HG03378 (cell line): Measurements from ENCODE around the gene RPS6KA2.

Source experiments
- ATAC-seq: cut with Tn5 transposase; IDR thresholded peaks from one replicate; pipeline ENCODE4 v1.9.1; 2021; ENCODE audit warnings: mild to moderate bottlenecking, moderate library complexity; ENCODE audit not compliant: unreplicated experiment

Gene RPS6KA2

DNA sequence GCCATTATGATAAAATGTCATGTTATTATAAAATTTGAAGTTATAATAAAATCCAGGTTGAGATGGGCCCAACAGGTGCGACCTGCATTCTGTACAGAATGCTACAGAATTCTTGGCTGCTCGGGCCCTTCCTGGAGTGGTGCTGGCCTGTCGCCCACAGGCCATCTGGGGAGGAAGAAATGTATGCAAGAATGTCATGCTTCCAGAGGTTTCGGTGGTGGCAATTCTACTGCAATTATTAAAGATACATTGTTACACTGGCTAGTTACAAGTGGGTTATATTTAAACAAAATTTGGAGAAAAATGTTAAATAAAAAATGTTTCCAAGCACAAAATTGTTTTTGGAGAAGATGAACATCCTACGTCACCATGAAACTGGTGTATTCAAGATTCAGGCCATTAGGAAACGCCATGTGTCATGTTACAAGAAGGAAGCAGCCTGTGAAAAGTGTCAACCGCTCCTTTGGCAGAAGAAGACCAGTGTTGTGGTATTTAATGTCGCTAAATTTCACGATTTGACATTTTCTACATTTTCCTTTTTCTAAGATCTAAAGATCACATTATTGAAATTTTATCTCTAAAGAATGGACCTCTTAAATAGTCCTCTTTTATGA lies 47.7 kb downstream of the RPS6KA2 start:
- no peak for ATAC-seq

DNA sequence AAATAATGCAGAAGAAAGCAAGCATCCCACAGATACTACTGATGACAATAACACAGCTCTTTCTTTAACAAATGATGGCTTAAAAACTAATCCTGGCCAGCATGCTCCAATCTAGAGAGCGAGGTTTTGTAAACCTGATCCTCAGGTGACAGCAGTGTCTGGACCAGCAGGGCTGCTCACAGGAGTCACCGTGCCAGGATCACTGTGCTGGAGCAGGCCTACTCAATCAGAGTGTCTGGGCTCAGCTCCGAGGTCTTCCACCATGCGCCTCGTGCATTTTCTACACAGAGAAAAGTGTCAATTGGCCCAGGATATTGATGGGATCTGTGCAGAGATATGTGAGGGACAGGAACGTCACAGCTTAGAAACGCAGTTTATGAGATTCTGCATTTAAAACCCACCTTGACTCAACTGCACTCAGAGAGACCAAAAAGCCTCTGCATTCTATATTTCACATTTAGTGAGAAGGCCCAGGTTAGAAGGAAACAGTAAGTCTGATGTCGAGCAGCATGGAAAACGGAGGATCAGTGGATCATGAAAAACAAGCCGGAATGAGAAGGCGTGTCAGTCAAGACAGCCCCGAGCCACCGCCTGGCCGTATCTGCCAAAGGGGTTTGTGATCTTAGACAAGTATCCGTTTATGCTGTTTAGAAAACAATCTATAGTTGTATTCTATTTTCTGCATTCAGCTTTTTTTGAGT lies 48.4 kb downstream of the RPS6KA2 start:
- no peak for ATAC-seq

DNA sequence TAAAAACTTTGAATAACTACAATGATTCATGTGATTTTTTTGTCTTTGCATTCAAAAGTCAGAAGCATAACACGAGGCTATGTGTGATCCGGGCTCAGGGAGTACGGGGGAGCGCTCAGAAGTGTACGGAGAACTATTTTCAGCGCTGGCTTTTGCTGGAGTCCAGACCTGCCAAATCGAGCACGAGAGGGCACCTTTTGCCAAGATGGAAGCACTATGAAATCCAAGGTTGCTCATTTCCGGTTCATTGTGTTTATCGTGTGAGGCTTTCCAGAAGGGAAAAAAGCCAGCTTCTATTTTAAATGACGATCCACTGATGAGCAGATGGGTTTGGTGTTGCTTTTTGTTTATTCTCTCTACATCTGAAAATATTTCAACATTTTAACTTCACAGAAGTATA lies 51.8 kb downstream of the RPS6KA2 start:
- ATAC-seq, result no peak

DNA sequence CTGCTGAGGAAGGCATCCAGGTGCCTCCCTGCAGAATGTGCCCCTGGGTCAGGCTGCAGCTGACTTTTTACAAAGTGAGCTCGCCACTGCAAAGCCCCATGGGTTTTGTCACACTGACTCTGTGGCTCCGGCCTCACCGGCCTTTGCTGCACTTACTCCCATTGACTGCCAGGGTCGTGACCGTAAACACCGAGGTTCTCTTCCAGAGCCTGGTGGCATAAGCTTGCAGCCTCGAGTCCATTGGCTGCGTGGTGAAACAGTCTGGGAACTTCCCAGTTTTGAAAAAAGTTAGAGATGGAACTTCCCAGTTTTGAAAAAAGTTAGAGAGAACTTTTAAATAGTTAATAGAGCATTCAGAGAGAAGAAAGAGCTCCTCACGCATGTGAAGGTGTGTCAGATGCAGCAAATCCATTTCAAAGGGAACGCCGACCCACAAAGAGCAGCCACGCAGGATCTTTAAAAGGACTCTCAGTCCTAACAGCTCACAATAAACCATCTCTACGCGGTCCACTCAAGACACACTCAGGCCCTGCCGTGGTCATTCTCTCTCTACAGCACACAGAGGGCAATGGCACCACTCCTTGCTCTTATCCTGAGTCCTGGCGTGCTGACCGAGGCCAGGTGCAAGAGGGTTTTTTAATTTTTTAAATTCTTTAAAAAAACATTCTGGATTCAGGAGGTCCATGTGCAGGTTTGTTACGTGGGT lies 53.4 kb downstream of the RPS6KA2 start:
- no peak for ATAC-seq

DNA sequence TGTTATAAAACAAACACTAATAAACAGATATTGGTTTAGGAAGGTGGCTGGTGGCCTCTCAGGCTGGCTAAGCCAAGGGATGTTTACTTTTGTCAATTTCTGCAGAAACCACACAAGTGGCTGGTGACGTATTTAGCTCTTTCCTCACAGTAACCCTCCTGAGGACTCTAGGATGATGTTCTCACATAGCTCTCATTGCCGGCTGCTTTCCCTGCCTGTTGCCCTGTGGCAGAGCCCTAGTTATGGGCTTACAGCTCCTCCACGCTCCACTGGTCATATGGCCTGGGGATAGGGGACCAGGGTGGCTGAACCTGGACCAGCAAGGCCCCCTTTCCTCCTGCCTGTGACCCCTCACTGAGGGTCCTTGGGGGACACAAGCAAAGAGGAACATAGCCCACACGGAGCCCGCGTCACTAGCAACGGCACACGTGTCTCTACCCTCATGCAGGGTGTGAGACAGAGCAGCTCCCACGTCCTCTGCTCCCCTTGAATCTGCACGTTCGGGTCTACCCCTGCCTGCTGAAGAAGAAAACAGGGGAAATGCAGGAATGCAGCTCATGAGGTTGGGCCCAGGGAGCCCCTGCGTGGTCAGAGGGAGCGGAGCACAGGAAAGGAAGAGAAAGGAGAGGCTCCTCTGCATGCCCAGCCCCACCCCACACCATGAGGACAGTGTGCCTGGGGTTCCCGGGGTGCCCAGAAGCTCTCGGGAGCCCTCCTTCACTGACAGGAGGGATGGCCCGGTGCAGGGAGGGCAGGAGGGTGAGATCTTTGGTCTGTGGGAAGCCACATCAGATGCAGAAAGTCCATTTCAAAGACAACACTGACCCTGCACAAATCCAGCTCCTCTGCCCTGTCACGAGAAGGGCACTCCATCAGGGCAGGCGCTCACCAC lies 54.4 kb downstream of the RPS6KA2 start:
- no peak for ATAC-seq

DNA sequence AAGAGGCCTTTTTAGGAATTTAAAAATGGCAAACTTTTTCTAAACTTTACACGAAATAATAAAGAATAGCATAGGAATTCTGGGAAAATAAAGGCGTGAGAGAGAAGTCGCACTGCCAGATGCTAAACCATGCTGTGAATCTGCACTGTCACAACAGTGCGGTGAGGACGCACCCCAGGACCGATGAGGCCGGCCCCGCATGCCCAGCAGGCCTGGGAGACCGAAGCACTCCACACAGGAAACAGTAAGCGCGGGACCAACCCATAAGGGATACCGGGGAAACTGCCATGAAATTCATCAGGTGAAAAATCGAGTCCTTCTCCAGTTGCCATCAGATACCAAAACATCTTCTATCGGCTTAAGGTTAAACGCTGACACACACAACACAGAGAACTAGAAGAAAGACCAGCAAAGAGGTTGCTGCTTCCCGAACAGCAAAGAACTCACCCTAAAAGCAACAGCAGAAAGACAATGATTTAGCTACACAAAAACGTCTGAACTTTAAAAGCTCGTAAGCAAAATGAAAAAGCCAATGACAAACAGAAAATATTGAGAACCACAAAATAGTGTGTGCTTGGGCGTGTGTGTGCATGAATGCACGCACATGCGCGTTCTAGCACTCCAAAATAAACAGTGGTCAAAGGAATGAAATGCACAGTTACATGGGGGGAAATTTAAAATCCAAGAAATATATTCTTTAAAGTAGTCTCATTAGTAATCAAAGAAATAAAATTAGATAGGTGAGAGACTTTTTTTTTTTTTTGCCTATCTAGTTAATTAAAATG lies 55.9 kb downstream of the RPS6KA2 start:
- no peak for ATAC-seq

DNA sequence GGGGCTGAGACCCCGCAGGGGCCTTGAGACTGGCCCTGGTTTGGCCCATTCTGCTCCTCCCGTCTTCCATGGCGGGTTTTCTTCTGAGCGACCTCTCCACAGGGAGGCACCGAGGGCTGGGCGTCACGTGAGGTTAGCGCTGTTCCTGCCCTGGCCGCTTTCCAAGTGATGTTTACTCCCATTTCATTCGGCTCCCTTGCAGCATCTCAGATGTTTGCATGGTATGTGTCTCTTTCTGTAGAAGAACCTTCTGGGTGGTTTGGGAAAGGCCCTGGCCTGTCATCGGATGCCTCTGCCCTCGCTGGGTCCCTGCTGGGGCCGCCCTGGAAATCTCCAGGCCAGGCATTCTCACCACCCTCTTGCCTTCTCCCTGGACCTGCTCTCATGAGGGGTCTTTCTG lies 57.8 kb downstream of the RPS6KA2 start:
- ATAC-seq, result no peak

DNA sequence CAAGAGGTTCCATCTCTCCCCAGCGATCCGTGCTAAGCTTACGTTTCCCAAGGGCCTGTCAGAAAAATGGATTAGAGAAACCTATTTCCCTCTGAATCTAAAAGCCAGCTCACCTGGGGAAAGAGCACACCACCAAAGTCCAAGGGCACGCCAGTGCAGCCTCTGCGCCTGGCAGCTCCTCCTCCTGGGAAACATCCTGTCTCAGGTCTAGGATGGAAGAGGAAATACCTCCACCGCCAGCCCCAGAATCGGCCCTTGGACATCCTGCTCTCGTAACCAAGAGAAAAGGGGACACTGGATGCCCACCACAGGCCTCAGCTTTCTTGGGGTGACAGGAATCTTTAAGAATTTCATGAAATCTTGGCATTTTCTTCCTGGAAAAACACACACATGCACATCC lies 59.2 kb downstream of the RPS6KA2 start:
- no peak for ATAC-seq

DNA sequence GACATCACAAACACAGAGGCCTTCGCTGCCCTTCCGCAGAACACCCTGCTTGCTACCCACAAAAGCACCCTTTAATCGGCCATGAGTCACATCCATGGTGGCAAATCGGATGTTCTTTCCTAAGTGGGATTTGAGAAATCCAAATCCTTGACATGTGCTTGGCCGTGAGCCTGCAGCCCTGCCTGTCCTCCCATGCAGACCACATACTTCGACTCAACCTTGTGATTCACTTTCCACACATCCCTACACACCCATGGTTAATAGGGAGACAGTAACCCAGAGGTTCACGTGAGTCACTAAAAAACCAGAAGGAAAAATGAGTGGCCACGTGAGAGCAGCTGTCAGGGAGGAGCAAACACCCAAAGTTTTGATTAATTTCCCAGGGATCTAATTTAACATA lies 59.9 kb downstream of the RPS6KA2 start:
- no peak for ATAC-seq

DNA sequence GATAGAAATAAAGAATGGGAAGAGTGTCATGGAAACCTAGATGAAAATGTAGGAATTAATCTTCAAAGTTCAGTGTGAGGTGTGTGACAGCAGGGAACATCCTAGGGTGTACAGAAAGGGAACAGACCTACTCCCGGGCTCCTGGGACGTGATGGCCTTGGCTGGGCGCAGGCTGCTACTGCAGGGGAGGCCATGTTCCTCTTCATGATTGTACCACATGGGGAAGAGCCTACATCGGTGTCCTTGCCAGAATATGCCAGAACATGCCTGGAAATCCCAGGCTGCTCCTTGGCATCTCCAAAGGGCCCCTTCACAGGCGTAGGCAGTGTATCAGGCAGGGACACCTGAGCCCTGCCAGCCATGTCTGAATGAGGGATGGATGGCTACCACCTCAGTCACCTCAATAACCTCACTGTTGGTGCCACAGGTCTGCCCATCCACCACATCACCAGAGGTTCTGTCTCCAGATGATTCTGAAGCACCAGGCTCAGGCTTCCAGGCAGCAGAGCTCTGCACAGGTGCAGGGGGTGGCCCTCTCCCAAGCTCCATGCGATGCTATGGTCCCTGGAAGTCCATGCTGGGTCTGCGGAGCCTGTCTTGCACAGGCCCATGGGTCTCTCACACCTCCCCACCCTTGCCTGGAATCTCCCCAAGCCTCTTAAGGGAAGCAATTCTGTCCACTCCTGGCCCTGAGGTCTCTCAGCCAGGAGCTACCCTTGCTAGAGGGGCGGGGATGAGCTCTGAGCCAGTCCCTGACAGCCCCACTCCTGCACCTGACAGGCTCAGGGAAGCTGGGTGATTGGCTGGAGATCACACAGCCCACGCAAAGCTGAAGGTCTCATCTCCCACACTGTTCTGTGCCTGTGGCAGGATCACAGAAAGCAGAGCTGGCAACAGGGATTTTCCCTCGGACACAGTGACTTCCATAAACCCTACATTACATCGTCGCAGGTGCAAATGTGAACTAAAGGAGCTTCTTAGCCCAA lies 60.7 kb downstream of the RPS6KA2 start:
- no peak for ATAC-seq

DNA sequence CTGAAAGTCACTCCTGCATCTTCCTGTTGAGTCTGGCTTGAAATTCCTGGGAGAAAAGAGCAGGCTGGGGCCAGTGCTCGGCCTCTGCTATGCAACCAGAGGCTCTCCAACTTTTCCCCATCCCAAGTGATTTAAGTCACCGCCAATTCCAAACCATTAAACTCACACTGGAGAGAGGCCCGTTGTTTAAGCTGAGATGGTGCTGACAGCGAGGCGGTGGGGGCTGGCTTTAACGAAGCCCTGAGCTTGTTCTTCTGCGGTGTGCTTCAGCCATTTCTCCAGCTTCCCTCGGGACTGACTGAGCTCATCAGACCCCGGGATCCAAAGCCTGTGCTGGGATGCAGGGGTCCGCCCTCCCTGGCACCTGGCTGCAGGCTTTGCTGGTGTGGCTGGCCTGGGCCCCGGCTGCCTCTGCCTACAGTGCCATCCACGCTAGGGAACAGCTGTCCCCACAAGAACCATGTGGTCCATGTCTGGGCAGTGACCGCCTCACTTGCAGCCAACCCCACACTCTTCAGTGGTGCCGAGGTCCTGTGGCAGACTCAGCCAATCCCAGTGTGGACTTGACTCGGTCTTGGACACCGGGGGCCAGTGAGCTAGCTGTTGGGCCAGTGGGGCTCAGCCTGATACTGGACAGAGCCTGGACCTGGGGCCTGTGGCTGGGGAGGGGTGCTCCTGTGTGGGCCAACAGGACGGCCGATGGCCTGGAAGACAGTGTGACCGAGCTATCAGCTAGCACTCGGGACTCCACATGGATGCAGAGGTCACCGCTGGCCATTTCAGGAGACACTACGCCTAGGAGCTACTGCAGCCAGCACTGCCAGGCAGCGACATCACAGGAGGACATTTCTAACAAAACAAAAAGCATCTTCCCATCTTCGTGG lies 61.7 kb downstream of the RPS6KA2 start:
- no peak for ATAC-seq

DNA sequence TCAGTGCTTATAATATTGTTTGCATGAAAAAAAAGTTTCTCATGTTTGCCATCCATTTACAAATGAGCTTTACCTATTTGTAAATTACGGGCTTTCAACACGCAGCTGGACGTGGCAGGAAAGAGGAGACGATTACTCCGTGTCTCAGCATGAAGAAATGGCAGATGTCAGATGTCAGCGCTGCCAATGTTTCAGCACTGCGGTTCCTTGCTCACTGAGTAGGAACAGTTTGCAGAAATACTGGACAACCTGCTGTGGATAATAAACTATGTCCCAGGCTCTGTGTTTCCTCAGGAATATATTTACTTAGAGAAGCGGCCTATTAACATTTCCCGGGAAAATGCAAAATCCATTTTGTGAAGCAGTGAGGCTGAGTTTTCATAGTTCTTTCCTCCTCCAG lies 63.2 kb downstream of the RPS6KA2 start:
- ATAC-seq, result no peak

DNA sequence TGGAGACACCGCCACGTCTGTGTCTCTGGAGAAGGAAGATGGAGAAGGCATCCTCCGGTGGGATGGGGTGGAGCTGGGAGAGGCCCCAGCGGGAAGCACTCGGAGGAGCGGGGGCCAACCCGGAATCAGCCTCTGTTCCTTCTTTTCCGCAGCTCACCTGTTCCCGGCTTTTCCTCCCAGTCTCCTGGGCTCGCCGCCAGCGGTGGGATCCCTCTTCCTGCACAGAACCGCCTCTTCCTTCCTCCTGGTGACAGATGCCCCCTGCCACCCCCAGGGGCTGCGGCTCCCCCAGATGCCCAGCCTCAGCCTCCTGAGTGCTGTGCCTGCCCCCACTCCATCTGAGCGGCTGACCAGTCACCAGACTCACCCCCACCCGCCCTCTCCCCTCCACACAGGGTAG lies 63.9 kb downstream of the RPS6KA2 start:
- ATAC-seq, result no peak

DNA sequence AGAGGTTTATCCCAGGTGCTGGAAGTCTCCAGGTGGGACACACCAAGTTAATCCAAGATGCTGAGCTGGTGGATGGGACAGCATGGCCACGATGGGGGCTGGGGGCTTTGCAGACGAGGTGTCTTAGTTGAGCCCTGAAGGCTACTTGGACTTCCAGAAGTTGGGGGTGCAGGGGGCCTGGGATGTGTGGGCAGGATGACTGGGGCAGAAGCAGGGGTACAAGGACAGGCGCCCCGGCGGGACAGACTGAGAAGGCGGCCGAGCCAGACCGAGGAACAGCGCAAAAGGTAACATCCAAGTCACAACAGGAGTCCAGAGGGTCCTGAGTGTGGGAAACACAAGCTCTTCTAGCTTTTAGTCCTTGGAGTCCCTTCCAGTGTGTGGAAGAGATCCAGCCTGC lies 64.3 kb downstream of the RPS6KA2 start:
- ATAC-seq, result no peak

DNA sequence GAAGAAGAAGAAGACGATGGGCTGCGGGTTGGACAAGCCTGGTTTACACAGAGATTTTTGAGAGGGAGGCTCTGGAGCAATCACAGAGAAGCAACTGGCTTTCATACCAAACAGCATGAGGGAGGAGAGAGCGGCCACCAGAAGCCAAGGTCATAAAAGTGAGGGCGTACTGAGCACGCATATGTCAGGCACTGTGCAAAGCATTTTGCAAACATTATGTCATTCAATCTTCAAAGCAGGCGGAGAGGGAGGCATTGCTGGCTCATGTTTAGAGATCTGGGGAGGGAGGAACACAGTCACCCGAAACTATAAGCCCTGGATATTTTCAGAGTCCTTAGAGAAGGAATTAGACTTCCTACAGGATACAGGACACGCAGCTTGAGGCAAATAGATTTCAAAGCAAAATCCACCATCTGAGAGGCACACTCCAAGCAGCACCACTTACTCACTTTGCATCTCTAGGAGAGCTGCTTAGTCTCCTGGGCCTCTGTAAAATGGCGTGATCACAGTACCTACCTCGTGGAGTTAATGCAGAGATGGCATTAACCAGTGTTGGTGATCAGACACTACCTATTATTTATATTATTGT lies 65.2 kb downstream of the RPS6KA2 start:
- ATAC-seq, result no peak

DNA sequence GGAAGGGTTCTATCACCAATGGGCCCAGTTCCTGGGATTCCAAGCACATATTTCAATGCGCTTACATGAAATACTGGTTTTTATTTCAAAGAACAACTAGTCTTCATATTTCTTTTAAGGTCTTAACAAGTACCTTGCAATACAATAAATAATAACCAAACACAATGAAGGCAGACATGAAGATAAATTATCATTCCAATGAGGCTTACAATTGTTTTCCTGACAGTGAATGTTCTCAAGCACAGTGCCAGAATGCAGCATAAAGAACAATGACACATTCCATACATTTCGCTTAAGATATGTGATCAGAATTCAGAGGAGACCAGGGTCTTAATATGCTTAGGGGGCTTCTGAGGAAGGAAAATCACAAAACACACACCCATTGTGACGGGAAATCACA lies 66.8 kb downstream of the RPS6KA2 start:
- ATAC-seq, result no peak

DNA sequence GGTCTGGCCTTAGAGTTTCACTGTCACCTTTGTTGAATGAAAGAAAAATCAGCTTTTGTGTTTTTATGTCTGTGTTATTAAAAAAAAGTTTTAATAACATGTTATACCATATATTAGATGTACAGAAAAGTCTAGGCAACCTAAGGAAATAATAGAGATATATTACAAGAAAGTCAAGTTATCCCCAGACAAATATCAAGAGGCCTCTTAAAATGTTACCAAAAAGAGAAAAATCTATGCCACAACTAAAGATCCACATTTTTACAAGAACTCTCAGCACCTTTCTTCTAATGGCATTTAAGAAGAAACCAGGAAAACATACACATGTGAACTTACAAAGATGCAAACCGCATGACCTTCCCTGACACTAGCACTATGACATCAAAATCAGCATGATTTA lies 67.4 kb downstream of the RPS6KA2 start:
- no peak for ATAC-seq

DNA sequence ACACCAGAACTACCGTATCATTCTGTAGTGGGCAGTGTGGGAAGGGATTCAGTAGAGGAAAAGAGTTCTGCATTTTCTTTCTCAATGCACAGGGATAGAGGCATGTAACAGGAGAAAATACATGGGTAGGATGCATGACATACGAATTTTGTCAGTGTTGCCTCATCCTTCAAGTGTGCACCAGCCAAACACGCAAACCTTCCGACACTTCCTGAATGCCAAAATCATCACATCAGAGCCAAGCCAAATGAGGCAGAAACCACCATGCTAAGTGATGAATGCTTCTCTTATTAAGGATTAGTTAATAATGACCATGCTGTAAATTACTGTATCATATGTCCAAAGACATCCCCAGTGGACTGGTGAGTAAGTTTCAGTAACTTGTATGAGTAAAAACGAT lies 67.8 kb downstream of the RPS6KA2 start:
- ATAC-seq, result no peak
